ENCODE results near the gene OR56B1.

GRCh38 chr11:5726351-5726750 is 9.9 kb upstream of the OR56B1 start:
- no peak for TF ChIP-seq CTCF (IDR thresholded peaks at IDR 0.05)
- TF ChIP-seq POLR2A (IDR thresholded peaks at IDR 0.05), result no peak
- TF ChIP-seq EP300 (IDR thresholded peaks at IDR 0.05), result no peak
- TF ChIP-seq POLR2AphosphoS5 (IDR thresholded peaks at IDR 0.05), result no peak
